HG03460 (cell line): ENCODE data around the gene EXOC4.

Experiments used
- ATAC-seq: cut with Tn5 transposase; IDR thresholded peaks from one replicate; pipeline ENCODE4 v1.9.1; 2021; ENCODE audit not compliant: unreplicated experiment

EXOC4 gene

DNA sequence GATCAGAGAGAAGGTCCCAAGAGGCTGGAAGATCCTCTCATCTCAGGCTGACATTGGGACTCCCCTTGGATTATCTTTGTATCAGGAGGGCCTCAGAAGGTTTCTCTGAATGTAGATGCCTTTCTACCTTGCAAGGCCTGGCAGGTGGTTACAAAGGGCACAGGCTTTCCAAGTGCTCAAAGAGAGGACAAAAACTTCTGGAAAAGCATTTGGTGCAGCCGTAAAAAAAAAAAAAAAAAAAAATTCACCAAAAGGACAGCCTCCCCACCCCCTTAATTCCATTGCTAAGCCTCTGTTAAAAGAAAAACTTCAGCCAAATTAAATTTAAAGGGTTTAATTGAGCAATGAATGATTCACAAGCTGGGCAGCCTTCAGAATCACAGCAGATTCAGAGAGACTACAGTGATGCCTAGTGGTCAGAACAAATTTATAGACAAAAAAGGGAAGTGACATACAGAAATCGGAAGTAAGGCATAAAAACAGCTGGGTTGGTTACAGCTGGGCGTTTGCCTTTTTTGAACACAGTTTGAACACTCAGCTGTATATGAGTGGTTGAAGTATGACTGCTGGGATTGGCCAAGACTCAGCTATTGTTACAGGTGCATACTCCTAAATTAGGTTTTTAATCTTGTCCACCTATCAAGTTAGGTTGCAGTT, 831.7 kb downstream of the EXOC4 start:
- ATAC-seq, result no peak

DNA sequence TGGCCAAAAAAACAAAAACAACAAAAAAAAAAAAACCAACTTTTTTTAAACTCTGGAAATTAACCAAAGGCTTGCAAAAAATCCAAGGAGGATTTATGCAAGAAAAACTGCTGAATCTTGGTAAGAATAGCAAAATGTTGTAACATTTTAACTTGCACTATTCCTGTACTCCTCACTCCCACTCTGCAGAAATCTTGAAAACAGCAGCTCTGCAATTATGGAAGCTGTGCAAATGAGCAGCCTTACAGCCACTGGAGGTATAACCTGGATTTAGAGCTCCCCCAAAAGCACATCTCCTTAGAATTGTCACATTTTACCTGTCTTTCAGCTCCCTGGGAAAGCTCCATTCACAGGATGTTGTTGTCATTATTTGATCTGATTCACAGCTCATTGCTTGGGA, 832.4 kb downstream of the EXOC4 start:
- ATAC-seq, result no peak

DNA sequence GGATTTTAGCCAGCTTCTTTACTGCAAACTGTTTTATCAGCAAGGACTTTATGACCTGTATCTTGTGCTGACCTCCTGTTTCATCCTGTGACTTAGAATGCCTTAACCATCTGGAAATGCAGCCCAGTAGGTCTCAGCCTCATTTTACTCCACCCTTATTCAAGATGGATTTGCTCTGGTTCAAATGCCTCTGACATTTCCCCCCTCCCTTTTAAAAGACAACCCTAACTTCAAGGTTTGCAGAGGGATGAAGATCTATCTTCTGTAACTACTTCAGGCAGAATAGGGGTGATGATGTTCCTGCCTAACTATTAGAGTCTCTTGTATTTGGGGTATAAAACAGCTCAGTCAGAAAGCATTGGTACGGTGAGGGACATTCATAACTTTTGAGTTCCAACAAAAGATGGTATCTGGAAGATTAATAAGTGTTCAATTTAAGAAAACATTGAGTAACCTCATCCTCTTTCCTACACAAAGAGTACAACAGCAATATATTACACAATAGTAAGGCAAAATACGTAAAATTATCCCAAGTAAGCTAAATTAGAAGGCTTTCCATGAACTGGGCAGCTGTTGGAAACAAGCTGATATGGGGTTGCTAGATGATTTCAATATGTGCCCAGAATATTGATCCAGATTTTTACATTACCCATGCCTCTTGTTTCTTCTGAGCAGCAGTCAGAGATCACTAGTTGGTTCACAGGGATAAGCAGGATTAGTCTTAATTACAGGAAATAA, 834.3 kb downstream of the EXOC4 start:
- ATAC-seq, result no peak

GRCh38 chr7:134088199-134088598, 835.3 kb downstream of the EXOC4 start:
- no peak for ATAC-seq

GRCh38 chr7:134089446-134089845, 836.6 kb downstream of the EXOC4 start:
- ATAC-seq, result no peak

DNA sequence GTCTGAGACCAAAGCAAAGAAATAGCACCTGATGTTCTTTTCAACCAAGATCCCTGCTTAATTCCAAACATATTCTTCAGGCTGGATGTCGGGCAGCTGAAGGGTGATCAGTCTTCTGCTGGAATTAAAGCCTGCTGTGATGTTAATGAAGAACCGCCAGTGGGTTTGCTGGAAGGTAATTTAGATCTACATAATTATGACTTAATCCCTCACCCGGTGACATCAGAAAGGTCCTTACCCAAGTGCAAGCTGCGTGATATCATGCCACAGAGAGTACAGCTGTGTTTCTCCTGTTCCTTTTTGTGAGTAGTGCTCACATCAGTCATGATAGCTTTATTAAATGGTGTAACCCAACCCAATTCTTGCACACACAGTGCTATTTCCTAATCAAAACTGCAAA, 845.2 kb downstream of the EXOC4 start:
- no peak for ATAC-seq

DNA sequence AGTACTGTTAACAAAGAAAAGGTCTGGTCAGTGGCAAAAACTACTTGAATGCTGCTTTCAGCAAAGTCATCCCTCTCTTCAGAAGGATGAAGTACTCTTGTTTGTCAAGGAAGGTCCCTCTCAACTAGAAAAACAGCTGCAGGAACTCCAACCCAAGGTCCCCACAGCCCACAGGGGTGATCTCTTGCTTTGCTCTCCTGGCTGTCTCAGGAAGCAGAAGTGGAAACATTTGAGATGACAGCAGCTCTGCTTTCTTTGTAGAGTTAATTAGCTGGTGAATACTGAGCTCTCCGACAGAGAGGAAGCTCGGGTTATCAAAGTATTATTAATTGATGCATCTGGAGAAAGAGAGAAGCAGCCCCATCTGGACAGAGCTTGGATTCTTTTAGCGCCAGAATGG, 848.8 kb downstream of the EXOC4 start:
- no peak for ATAC-seq

DNA sequence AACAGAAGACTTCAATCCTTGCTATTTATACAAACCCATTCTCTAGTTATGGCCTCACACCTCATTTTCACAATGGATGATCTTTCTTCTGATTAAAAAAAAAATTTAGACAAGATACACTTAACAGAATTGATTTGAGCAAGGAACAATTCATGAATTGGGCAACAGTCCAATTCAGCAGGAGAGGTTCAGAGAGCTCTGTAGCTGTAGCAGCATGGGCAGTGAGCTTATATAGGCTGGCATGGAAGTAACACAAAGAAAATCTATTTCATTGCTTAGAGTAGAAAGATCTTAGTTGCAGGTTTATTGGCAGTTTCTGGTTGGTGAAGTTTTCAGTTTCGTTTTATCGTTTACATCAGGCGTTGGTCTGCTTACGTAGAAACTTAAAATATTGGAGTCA, 851.3 kb downstream of the EXOC4 start:
- no peak for ATAC-seq

DNA sequence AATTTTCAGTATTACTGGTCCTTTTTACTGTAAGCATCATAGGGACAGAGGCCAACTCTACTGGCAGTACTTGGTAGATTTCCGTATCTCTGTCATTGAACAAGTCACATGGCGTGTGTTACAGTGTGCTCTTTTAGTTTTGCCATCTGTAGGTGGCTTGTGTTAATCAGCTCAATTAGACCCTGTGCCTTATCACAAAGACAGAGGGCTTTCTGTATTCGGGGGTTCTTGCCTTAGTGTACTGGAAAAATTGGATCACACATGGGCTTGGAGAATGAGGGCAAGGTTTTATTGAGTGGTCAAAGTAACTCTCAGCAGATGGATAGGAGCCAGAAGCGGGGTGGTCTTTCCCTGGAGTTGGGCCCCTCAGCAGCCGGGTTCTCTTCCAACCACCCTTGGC, 853.0 kb downstream of the EXOC4 start:
- ATAC-seq, result no peak

- ATAC-seq, result no peak
Observed at GRCh38 chr7:134108802-134109201, 855.9 kb downstream of the EXOC4 start.

DNA sequence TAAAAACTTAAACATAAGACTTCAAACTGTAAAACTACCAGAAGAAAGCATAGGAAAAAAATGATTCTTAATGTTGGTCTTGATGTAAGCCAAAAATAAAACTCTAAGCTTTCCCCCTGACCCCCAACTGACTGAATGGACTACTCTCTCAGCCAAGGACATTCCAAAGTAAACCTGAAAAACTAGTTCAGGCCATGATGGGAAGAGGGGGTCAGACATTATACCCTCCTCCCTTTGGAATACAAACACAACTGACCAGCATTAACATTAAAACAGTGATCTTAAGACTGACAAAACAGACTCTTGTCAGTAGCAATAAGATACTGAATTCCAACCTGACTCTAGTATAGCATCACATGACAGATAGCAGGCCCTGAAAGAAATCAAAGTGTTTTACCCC, 860.8 kb downstream of the EXOC4 start:
- no peak for ATAC-seq

DNA sequence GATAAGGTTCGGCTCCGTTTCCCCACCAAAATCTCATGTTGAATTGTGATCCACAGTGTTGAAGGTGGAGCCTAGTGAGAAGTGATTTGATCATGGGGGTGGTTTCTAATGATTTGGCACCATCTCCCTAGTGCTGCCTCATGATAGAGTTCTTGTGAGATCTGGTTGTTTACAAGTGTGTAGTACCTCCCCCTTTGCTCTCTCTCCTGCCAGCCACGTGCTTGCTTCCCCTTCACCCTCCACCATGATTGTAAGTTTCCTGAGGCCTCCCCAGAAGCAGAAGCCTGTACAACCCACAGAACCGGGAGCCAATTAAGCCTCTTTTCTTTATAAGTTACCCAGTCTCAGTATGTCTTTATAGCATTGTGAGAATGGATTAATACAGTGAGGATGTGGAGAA, 862.1 kb downstream of the EXOC4 start:
- no peak for ATAC-seq
